ENCODE data around the gene PCSK6. TPM values are rescaled to one million over a fixed set of nuclear protein-coding genes. Genes with fewer than 3 reads are reported as not detected.

The PCSK6 gene
- total RNA-seq, 1 experiment from 2014 or later, result 2.9 TPM

DNA sequence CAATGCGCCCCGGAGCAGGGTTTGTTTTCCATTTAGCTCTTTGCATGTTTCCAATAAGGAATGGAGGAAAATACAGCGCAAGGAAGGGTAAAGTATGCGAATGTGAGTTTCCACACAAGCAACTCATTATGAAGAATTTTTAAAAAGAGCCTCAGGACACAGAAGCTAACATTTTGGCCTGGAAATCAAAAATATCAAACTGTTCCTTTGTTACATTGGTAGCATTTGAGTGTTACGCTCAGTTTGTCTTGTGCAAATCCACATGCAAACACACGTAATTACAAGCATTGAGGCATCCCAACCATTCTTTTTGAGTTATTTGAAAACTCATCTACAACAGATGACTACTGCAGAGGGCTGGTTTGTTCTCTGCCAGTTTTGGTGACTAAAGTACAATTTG, 101.5 kb downstream of the PCSK6 start (continued):
- TF ChIP-seq, protein P1, sequence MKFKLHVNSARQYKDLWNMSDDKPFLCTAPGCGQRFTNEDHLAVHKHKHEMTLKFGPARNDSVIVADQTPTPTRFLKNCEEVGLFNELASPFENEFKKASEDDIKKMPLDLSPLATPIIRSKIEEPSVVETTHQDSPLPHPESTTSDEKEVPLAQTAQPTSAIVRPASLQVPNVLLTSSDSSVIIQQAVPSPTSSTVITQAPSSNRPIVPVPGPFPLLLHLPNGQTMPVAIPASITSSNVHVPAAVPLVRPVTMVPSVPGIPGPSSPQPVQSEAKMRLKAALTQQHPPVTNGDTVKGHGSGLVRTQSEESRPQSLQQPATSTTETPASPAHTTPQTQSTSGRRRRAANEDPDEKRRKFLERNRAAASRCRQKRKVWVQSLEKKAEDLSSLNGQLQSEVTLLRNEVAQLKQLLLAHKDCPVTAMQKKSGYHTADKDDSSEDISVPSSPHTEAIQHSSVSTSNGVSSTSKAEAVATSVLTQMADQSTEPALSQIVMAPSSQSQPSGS (CRISPR knock-in tag; IDR thresholded peaks at IDR 0.05; ENCODE audit: borderline replicate concordance, low read depth), result no peak
- no peak for TF ChIP-seq TEAD4 (CRISPR knock-in tag; IDR thresholded peaks at IDR 0.05)
- TF ChIP-seq HMGXB4 (CRISPR knock-in tag; IDR thresholded peaks at IDR 0.05), result no peak
- TF ChIP-seq GTF2I (CRISPR knock-in tag; conservative IDR thresholded peaks at IDR 0.05), result no peak

- CTCF ChIA-PET, result interaction anchor here (1.4 kb wide), 1 partner anchor 67 kb away, joined by 4 read pairs; no protein-coding TSS in a partner anchor
- H3K9me3 Mint-ChIP-seq, result no peaks in the 10 kb centered on the region
Measured at GRCh38 chr15:101387574-101387973, 101.9 kb downstream of the PCSK6 start.

More at GRCh38 chr15:101387574-101387973, 101.9 kb downstream of the PCSK6 start:
- Mint-ChIP-seq H3K27me3 (ENCODE audit: low read depth) (no peaks in the 10 kb centered on the region), H3K27ac (no peak overlapping the region), H3K4me1 (peaks cover 3% of the 10 kb centered on the region; the same call in 1 of the 2 replicates), H3K36me3 (no peaks in the 10 kb centered on the region), H3K4me3 (no peak overlapping the region)
- TF ChIP-seq ZNF263 (CRISPR knock-in tag; IDR thresholded peaks at IDR 0.05; ENCODE audit: low read depth) (no peak), PREB (CRISPR knock-in tag; IDR thresholded peaks at IDR 0.05; ENCODE audit: borderline replicate concordance) (no peak), ELF4 (CRISPR knock-in tag; IDR thresholded peaks at IDR 0.05; ENCODE audit: low read depth) (no peak), NFYB (CRISPR knock-in tag; conservative IDR thresholded peaks at IDR 0.05; ENCODE audit: low read depth) (no peak), HMGXB4 (CRISPR knock-in tag; IDR thresholded peaks at IDR 0.05) (no peak), FOXP1 (CRISPR knock-in tag; IDR thresholded peaks at IDR 0.05; ENCODE audit: borderline replicate concordance) (no peak), ZNF671 (CRISPR knock-in tag; IDR thresholded peaks at IDR 0.05) (no peak), NFE2L1 (CRISPR knock-in tag; IDR thresholded peaks at IDR 0.05) (no peak), GRHL2 (CRISPR knock-in tag; IDR thresholded peaks at IDR 0.05; ENCODE audit: insufficient replicate concordance, severe bottlenecking) (no peak), ZNF317 (CRISPR knock-in tag; IDR thresholded peaks at IDR 0.05; ENCODE audit: borderline replicate concordance, low read depth) (no peak)
- TF ChIP-seq, protein P2, sequence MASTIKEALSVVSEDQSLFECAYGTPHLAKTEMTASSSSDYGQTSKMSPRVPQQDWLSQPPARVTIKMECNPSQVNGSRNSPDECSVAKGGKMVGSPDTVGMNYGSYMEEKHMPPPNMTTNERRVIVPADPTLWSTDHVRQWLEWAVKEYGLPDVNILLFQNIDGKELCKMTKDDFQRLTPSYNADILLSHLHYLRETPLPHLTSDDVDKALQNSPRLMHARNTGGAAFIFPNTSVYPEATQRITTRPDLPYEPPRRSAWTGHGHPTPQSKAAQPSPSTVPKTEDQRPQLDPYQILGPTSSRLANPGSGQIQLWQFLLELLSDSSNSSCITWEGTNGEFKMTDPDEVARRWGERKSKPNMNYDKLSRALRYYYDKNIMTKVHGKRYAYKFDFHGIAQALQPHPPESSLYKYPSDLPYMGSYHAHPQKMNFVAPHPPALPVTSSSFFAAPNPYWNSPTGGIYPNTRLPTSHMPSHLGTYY (CRISPR knock-in tag; IDR thresholded peaks at IDR 0.05), result no peak
- TF ChIP-seq, protein P3, sequence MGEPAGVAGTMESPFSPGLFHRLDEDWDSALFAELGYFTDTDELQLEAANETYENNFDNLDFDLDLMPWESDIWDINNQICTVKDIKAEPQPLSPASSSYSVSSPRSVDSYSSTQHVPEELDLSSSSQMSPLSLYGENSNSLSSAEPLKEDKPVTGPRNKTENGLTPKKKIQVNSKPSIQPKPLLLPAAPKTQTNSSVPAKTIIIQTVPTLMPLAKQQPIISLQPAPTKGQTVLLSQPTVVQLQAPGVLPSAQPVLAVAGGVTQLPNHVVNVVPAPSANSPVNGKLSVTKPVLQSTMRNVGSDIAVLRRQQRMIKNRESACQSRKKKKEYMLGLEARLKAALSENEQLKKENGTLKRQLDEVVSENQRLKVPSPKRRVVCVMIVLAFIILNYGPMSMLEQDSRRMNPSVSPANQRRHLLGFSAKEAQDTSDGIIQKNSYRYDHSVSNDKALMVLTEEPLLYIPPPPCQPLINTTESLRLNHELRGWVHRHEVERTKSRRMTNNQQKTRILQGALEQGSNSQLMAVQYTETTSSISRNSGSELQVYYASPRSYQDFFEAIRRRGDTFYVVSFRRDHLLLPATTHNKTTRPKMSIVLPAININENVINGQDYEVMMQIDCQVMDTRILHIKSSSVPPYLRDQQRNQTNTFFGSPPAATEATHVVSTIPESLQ (CRISPR knock-in tag; IDR thresholded peaks at IDR 0.05), result no peak
- TF ChIP-seq, protein P4, sequence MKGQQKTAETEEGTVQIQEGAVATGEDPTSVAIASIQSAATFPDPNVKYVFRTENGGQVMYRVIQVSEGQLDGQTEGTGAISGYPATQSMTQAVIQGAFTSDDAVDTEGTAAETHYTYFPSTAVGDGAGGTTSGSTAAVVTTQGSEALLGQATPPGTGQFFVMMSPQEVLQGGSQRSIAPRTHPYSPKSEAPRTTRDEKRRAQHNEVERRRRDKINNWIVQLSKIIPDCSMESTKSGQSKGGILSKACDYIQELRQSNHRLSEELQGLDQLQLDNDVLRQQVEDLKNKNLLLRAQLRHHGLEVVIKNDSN (CRISPR knock-in tag; IDR thresholded peaks at IDR 0.05), result no peak
- ATAC-seq, result no peak
- POLR2A ChIA-PET, result no interaction called here
- no peak for DNase-seq (ENCODE audit: low spot score)
